ENCODE results near the gene FCGBP.

DNA sequence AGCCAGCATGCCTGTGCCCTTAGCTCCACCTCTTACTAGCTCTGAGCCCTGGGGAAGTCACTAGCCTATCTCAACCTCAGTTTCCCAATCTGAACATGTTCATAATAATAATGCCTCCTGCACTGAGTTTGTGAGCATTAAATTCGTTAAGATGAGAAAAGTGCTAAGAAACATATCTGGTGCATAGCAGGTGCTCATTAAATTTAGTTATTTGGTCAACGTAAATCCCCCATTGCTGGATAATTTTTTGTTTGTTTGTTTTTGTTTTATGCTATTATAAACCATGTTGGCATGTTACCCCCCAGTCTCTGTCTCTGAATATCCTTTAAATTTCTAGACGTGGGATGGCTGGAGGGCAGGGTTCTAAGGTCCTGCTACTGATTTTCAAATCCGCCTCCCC, 10.6 kb downstream of the FCGBP start:
- TF ChIP-seq, protein P1, sequence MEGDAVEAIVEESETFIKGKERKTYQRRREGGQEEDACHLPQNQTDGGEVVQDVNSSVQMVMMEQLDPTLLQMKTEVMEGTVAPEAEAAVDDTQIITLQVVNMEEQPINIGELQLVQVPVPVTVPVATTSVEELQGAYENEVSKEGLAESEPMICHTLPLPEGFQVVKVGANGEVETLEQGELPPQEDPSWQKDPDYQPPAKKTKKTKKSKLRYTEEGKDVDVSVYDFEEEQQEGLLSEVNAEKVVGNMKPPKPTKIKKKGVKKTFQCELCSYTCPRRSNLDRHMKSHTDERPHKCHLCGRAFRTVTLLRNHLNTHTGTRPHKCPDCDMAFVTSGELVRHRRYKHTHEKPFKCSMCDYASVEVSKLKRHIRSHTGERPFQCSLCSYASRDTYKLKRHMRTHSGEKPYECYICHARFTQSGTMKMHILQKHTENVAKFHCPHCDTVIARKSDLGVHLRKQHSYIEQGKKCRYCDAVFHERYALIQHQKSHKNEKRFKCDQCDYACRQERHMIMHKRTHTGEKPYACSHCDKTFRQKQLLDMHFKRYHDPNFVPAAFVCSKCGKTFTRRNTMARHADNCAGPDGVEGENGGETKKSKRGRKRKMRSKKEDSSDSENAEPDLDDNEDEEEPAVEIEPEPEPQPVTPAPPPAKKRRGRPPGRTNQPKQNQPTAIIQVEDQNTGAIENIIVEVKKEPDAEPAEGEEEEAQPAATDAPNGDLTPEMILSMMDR (conservative IDR thresholded peaks at IDR 0.05; ENCODE audit: low read depth, low read length) = no peak
- TF ChIP-seq EZH2 (IDR thresholded peaks at IDR 0.05; ENCODE audit: borderline replicate concordance, low read depth, low read length, poor library complexity, severe bottlenecking) = no peak

Measured in A673 (cell line).